Sigmoid colon (tissue), 7 donors: ENCODE measurements around the gene MAZ. TPM values are rescaled to one million over a fixed set of nuclear protein-coding genes. Genes with fewer than 3 reads are reported as not detected.

Experiments used
- DNase-seq: peaks from one replicate; pipeline ENCODE4 v3.0.0-alpha.2; 2019
- H3K27ac ChIP-seq, 4 donors: fragments of 200-600 bp; sonication (generic); one replicate each; pipeline ENCODE4 v1.5.1; 2016 to 2019; ENCODE audit warnings: mild to moderate bottlenecking in 1 of 4
- H3K27me3 ChIP-seq, 3 donors: fragments of 200-600 bp; sonication (generic); one replicate each; pipeline ENCODE4 v1.5.1; 2019; ENCODE audit warnings: mild to moderate bottlenecking in 1 of 3
- H3K36me3 ChIP-seq, 4 donors: fragments of 200-600 bp; sonication (generic); one replicate each; pipeline ENCODE4 v1.5.1; 2016 to 2019
- H3K4me1 ChIP-seq, 4 donors: fragments of 200-600 bp; sonication (generic); one replicate each; pipeline ENCODE4 v1.5.1; 2017 to 2019
- H3K4me3 ChIP-seq, 4 donors: fragments of 200-600 bp; sonication (generic); one replicate each; pipeline ENCODE4 v1.5.1; 2017 to 2019; ENCODE audit warnings: mild to moderate bottlenecking in 2 of 4, moderate library complexity in 1 of 4
- H3K9me3 ChIP-seq, 4 donors: fragments of 200-600 bp in 3 of 4; sonication (generic) in 3 of 4; one replicate each; pipeline versions ENCODE4 v1.5.1 to v1.6.1; 2013 to 2019
- CTCF ChIP-seq, 4 experiments: fragments of 450-650 bp in 3 of 4; fragments of 200-600 bp in 1 of 4; IDR thresholded peaks; one replicate each; pipeline ENCODE4 v1.5.1; 2016 to 2019; ENCODE audit warnings: antibody characterized with exemption in 4 of 4, mild to moderate bottlenecking in 3 of 4, moderate library complexity in 2 of 4
- EP300 ChIP-seq, 4 donors: sonication (generic); formaldehyde crosslinking; IDR thresholded peaks; one replicate each; pipeline ENCODE4 v1.6.1; 2017; ENCODE audit warnings: antibody characterized with exemption in 4 of 4
- POLR2A ChIP-seq, 2 donors: fragments of 450-650 bp; IDR thresholded peaks; one replicate each; pipeline ENCODE4 v1.6.1; 2016; ENCODE audit warnings: antibody characterized with exemption in 2 of 2, mild to moderate bottlenecking in 2 of 2, moderate library complexity in 2 of 2
- POLR2AphosphoS5 ChIP-seq, 4 donors: sonication (generic); formaldehyde crosslinking; IDR thresholded peaks; one replicate each; pipeline ENCODE4 v1.6.1; 2017; ENCODE audit warnings: antibody characterized with exemption in 4 of 4
- WGBS, 2 donors: extraction: QIAGEN DNeasy Blood & Tissue Kit; methylation state at CpG; one replicate each; pipeline ENCODE4 v1.1.7; 2013; 5-methylcytosine and 5-hydroxymethylcytosine counted together
- intact Hi-C: fragments of 100-400 bp; cut with DNase I; formaldehyde crosslinking; loops from one replicate; pipeline ENCODE4 v1.15.1; 2023
- polyA plus RNA-seq, 3 donors: library from polyadenylated mRNA; stranded (reverse); fragments of 200-250 nt; gene quantifications; one replicate each; pipeline ENCODE4 v1.2.3, GENCODE V29; 2013
- total RNA-seq, 4 donors: library from RNA; depleted of rRNA; stranded (reverse); fragments of >200 nt; gene quantifications; one replicate each; pipeline ENCODE4 v1.1.0, GENCODE V29; 2016
- donor health status: healthy with polysubstance abuse.
- donor health status: Bipolar disorder and iron deficiency.
- donor health status: healthy.

The MAZ gene
- total and polyA plus RNA-seq, 7 donors = 59.6 to 226 (median 102) TPM

DNA sequence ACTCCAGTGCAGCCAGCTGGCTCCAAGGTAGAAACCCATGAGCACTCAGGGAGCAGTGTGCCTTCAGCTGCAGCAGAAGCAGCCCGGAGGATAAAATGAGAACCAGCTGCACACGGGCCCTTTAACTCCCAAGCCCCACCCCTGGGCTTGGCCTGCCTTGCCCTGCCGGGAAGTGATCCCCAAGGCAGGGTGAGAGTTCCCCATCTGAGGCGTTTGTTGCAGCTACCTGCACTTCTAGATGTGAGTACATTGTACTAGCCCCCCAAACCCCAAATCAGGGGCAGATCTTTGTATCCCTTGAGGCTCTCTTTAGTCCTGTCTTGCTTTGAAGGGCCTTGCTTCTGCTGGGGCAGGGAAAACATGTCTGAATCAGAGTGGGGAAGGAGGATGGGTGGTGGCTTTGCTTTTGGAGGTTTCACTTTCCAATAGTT lies 14.0 kb downstream of the MAZ start, which contains the start of gene MVP:
MVP (plus strand) TSS at position 192 of the 431 bp plus-strand sequence. CDS start 10,088 bp downstream, outside the sequence.
- peaks cover 0 to 16% (median 4%) of the 10 kb centered on the region in 4 donors for H3K36me3 ChIP-seq
- peak within 1 kb of the TSS; percentile 51 to 65 (median 56) for H3K4me3 ChIP-seq
- no peaks in the 10 kb centered on the region for H3K27me3 ChIP-seq
- H3K9me3 ChIP-seq = no peaks in the 10 kb centered on the region
- 0 to 1% methylated on average over 4 of the region's 4 CpGs for WGBS, 2 donors
- TF ChIP-seq POLR2A (IDR thresholded peaks at IDR 0.05) (peak in 1 of 2 donors; percentile 82), POLR2AphosphoS5 (IDR thresholded peaks at IDR 0.05) (peak; percentile 35 to 82 (median 78)), CTCF (IDR thresholded peaks at IDR 0.05) (no peak)
- H3K4me1 ChIP-seq = peaks cover 0 to 80% (median 71%) of the 10 kb centered on the region in 4 donors
- intact Hi-C loops = loop anchor here (2.0 kb wide), 1 partner anchor 29 kb away; no protein-coding TSS in a partner anchor
- DNase-seq = peak; percentile 89
- peak within 1 kb of the TSS; percentile 78 to 90 (median 84) for H3K27ac ChIP-seq

GRCh38 chr16:29820730-29821642 lies 14.7 kb downstream of the MAZ start:
- H3K27me3 ChIP-seq = no peaks in the 10 kb centered on the region
- TF ChIP-seq EP300 (IDR thresholded peaks at IDR 0.05) = no peak
- TF ChIP-seq POLR2AphosphoS5 (IDR thresholded peaks at IDR 0.05) = peak in 2 of 4 donors; percentile 16 to 32
- TF ChIP-seq POLR2A (IDR thresholded peaks at IDR 0.05) = peak in 1 of 2 donors; percentile 63
- TF ChIP-seq CTCF (IDR thresholded peaks at IDR 0.05) = no peak
- intact Hi-C loops = loop anchor here (2.0 kb wide), 1 partner anchor 28 kb away; no protein-coding TSS in a partner anchor
- no peaks in the 10 kb centered on the region for H3K9me3 ChIP-seq
- H3K27ac ChIP-seq = peak overlapping the region; percentile 78 to 90 (median 84)
- H3K4me3 ChIP-seq = peak overlapping the region; percentile 51 to 65 (median 56)
- peaks cover 0 to 83% (median 77%) of the 10 kb centered on the region in 4 donors for H3K4me1 ChIP-seq
- H3K36me3 ChIP-seq = peaks cover 0 to 16% (median 4%) of the 10 kb centered on the region in 4 donors
- WGBS, 2 donors = 1 to 26% methylated on average over 11 of the region's 11 CpGs
- DNase-seq = no peak

- H3K4me3 ChIP-seq = peak overlapping the region; percentile 51 to 65 (median 56)
- no peaks in the 10 kb centered on the region for H3K9me3 ChIP-seq
- intact Hi-C loops = loop anchor here (2.0 kb wide), 1 partner anchor 27 kb away; no protein-coding TSS in a partner anchor
- peaks cover 0 to 84% (median 80%) of the 10 kb centered on the region in 4 donors for H3K4me1 ChIP-seq
- DNase-seq = no peak
- 4 to 39% methylated on average over 7 of the region's 7 CpGs for WGBS, 2 donors
- peak overlapping the region; percentile 78 to 90 (median 84) for H3K27ac ChIP-seq
- TF ChIP-seq POLR2A (IDR thresholded peaks at IDR 0.05) (no peak), POLR2AphosphoS5 (IDR thresholded peaks at IDR 0.05) (peak in 2 of 4 donors; percentile 3 to 28)
- no peaks in the 10 kb centered on the region for H3K27me3 ChIP-seq
- H3K36me3 ChIP-seq = peaks cover 0 to 16% (median 4%) of the 10 kb centered on the region in 4 donors
Measured at GRCh38 chr16:29821643-29822115, 15.3 kb downstream of the MAZ start.

DNA sequence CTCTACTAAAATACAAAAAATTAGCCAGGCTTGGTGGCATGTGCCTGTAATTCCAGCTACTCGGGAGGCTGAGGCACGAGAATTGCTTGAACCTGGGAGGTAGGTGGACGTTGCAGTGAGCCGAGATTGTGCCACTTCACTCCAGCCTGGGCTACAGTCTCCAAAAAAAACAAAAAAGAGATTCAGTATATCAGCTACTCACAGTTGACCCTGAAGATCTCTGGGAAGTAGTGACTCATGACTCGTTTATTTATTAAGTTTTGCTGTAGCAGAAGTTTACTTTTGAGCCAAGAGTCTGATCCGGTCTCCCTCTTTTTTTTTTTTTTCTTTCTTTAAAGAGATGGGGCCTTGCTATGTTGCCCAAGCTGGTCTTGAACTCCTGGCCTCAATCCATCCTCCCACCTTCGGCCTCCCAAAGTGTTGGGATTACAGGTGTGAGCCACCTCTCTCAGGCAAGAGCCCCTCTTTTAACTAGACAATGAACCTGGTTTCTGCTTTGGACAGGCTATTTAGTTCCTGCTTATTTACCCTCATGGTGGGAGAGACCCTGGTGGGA lies 18.3 kb downstream of the MAZ start:
- peaks cover 0 to under 1% (median under 1%) of the 10 kb centered on the region in 4 donors for H3K36me3 ChIP-seq
- H3K27ac ChIP-seq = peak overlapping the region; percentile 66 to 78 (median 70)
- H3K4me3 ChIP-seq = no peak overlapping the region
- H3K9me3 ChIP-seq = no peaks in the 10 kb centered on the region
- TF ChIP-seq POLR2AphosphoS5 (IDR thresholded peaks at IDR 0.05) = peak in 1 of 4 donors; percentile 26
- TF ChIP-seq EP300 (IDR thresholded peaks at IDR 0.05) = no peak
- DNase-seq = no peak
- 16 to 59% methylated on average over 7 of the region's 7 CpGs for whole genome bisulfite sequencing, 2 donors
- intact Hi-C loops = no loop called here
- H3K27me3 ChIP-seq = no peaks in the 10 kb centered on the region
- peaks cover 0 to 78% (median 67%) of the 10 kb centered on the region in 4 donors for H3K4me1 ChIP-seq

DNA sequence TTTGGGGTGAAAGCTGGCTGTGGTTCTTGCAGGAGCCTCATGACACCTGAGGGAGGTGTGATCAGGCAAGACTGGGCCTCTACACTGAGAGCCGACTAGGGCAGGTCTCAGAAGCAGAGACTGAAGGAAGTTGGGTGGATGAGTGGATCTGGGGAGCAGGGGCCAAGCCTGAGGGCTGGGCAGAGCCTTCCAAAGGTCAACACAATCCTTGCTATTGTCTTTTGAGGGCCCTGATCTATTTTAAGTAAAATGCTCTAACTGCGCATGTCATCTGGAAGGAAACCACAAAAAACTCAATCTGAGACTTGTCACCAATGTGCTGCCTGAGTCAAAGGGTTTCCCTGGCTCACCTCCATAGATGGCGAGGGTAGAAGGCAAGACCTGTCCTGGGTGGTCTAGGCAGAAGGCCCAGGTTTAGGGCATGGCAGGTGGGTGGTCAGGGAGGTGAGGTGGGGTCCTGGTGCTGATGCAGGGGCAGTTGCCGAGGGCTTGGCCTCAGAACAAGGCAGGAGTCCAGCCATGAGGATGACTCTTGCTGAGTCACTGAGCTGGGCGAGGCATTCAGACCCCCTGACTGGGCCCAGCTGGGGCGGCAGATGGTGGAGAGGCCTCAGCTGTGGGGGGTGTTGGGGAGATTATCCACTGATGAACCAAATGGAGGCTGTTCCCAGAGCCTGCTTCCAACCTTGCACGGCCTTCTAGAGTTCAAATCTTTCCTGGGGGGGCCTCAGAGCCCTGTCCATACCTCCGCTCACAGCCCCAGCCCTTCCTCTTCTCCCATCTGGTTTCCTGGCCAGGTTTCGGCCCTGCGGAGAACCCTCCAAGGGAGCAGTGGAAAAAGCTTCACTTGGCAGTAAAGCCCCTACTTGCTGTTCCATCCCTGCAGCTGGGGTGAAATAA lies 19.1 kb downstream of the MAZ start:
- intact Hi-C loops = no loop called here
- 56 to 58% methylated on average over 10 of the region's 10 CpGs for WGBS, 2 donors
- TF ChIP-seq EP300 (IDR thresholded peaks at IDR 0.05) (no peak), POLR2AphosphoS5 (IDR thresholded peaks at IDR 0.05) (peak in 3 of 4 donors; percentile 20 to 50 (median 25)), CTCF (IDR thresholded peaks at IDR 0.05) (no peak), POLR2A (IDR thresholded peaks at IDR 0.05) (no peak)
- H3K4me1 ChIP-seq = peaks cover 0 to 78% (median 62%) of the 10 kb centered on the region in 4 donors
- peaks cover 0 to 5% (median 2%) of the 10 kb centered on the region in 4 donors for H3K36me3 ChIP-seq
- H3K9me3 ChIP-seq = no peaks in the 10 kb centered on the region
- H3K27ac ChIP-seq = peak overlapping the region; percentile 66 to 78 (median 70)
- H3K4me3 ChIP-seq = no peak overlapping the region
- no peaks in the 10 kb centered on the region for H3K27me3 ChIP-seq
- peak; percentile 90 for DNase-seq
